Tibial nerve (tissue), 4 donors: ENCODE data around the gene NHLRC2. TPM values are rescaled to one million over a fixed set of nuclear protein-coding genes. Genes with fewer than 3 reads are reported as not detected.

Experiments used
- DNase-seq, 2 donors: peaks; one replicate each; pipeline ENCODE4 v3.0.0-alpha.2; 2019; ENCODE audit warnings: low spot score in 2 of 2
- H3K27ac ChIP-seq, 4 donors: fragments of 200-600 bp; sonication (generic) in 3 of 4; one replicate each; pipeline ENCODE4 v1.5.1; 2017 to 2019; ENCODE audit warnings: mild to moderate bottlenecking in 1 of 4
- H3K27me3 ChIP-seq, 2 donors: fragments of 200-600 bp; sonication (generic) in 1 of 2; one replicate each; pipeline versions ENCODE4 v1.5.1 to v1.6.0; 2017 to 2019
- H3K36me3 ChIP-seq, 3 donors: fragments of 200-600 bp; sonication (generic); one replicate each; pipeline ENCODE4 v1.5.1; 2018 to 2019
- H3K4me1 ChIP-seq, 4 donors: fragments of 200-600 bp; sonication (generic) in 3 of 4; one replicate each; pipeline ENCODE4 v1.5.1; 2017 to 2019
- H3K4me3 ChIP-seq, 4 donors: fragments of 200-600 bp; sonication (generic) in 3 of 4; one replicate each; pipeline ENCODE4 v1.5.1; 2017 to 2019; ENCODE audit warnings: mild to moderate bottlenecking in 1 of 4, moderate library complexity in 1 of 4
- H3K9me3 ChIP-seq, 4 donors: fragments of 200-600 bp; sonication (generic) in 3 of 4; one replicate each; pipeline ENCODE4 v1.5.1; 2017 to 2019
- EP300 ChIP-seq, 2 donors: sonication (generic); formaldehyde crosslinking; IDR thresholded peaks; one replicate each; pipeline ENCODE4 v1.6.1; 2017; ENCODE audit warnings: antibody characterized with exemption in 2 of 2, mild to moderate bottlenecking in 1 of 2
- POLR2A ChIP-seq, 2 donors: fragments of 450-650 bp; IDR thresholded peaks; one replicate each; pipeline ENCODE4 v1.6.1; 2017; ENCODE audit warnings: antibody characterized with exemption in 2 of 2, mild to moderate bottlenecking in 2 of 2, moderate library complexity in 2 of 2
- WGBS, 2 donors: methylation state at CpG; one replicate each; pipeline ENCODE4 v1.1.5; 2018; 5-methylcytosine and 5-hydroxymethylcytosine counted together
- small RNA-seq: library from RNA; depleted of rRNA; stranded (forward); fragments of <200 nt; gene quantifications from one replicate; pipeline ENCODE3, GENCODE V24; 2016
- total RNA-seq, 4 donors: library from RNA; depleted of rRNA; stranded (reverse); fragments of >200 nt; gene quantifications; one replicate each; pipeline ENCODE4 v1.1.0, GENCODE V29; 2016
- TF ChIP-seq, protein P1 (sequence below), 5 experiments: fragments of 200-600 bp in 3 of 5; fragments of 450-650 bp in 2 of 5; sonication (generic) in 3 of 5; IDR thresholded peaks; one replicate each; pipeline ENCODE4 v1.5.1; 2016 to 2019; ENCODE audit warnings: antibody characterized with exemption in 5 of 5, mild to moderate bottlenecking in 3 of 5, moderate library complexity in 2 of 5

Gene NHLRC2
- total RNA-seq, 4 donors from 2014 or later, result 42.9 to 100 (median 50.6) TPM

- TF ChIP-seq EP300 (IDR thresholded peaks at IDR 0.05) (no peak), POLR2A (IDR thresholded peaks at IDR 0.05) (no peak)
- TF ChIP-seq, protein P1, sequence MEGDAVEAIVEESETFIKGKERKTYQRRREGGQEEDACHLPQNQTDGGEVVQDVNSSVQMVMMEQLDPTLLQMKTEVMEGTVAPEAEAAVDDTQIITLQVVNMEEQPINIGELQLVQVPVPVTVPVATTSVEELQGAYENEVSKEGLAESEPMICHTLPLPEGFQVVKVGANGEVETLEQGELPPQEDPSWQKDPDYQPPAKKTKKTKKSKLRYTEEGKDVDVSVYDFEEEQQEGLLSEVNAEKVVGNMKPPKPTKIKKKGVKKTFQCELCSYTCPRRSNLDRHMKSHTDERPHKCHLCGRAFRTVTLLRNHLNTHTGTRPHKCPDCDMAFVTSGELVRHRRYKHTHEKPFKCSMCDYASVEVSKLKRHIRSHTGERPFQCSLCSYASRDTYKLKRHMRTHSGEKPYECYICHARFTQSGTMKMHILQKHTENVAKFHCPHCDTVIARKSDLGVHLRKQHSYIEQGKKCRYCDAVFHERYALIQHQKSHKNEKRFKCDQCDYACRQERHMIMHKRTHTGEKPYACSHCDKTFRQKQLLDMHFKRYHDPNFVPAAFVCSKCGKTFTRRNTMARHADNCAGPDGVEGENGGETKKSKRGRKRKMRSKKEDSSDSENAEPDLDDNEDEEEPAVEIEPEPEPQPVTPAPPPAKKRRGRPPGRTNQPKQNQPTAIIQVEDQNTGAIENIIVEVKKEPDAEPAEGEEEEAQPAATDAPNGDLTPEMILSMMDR (IDR thresholded peaks at IDR 0.05), result no peak
- 65 to 66% methylated on average over 11 of the region's 11 CpGs for WGBS, 2 donors
- Histone ChIP-seq H3K4me1 (peaks cover 0 to 35% (median 17%) of the 10 kb centered on the region in 4 donors), H3K9me3 (no peaks in the 10 kb centered on the region), H3K36me3 (no peaks in the 10 kb centered on the region), H3K27ac (peak overlapping the region in 1 of 4 donors; percentile 63), H3K27me3 (no peaks in the 10 kb centered on the region), H3K4me3 (no peak overlapping the region)
- DNase-seq, result no peak
Observed at GRCh38 chr10:113960617-113961181, 106.2 kb downstream of the NHLRC2 start.

DNA sequence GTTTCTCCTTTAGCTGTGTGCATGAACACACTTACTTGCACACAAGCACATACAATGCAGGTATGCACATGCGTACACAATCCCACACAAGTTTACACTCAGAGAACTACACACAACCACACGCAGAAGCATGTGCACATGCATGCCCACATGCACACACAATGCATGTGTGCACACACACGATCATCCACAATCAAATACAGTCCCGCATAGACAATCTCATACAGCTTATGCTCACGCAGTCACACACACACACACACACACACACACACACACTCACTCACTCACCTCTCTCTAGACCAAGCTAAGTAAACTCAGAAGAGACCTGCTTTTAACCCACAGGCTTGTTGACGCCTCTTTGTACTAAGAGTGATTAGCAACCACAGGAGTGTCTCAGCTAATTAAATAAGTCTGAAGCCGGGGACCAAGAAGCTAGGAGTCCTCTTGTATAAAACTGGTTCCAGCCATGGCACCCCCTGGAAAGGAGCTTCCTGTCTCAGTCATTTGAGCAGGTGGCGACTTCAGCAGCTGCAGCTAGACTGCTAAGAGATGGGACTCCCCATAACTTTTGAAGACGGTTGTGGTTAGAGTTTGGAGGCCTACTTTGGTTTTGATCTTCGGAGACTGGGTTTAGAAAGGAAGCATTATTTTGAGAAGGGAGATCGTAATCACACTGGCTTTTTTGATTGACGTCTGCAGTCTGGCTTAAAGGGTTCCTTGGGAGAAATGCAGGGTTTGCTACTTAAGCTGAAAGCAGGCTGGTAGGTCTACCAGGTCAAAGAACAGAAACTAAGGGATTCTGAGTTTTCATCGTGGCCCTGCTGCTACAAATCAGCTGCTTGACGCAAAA, 106.9 kb downstream of the NHLRC2 start:
- H3K36me3 ChIP-seq, result no peaks in the 10 kb centered on the region
- TF ChIP-seq EP300 (IDR thresholded peaks at IDR 0.05) (no peak), POLR2A (IDR thresholded peaks at IDR 0.05) (no peak)
- TF ChIP-seq, protein P1 (IDR thresholded peaks at IDR 0.05), result no peak
- H3K4me3 ChIP-seq, result no peak overlapping the region
- no peak overlapping the region for H3K27ac ChIP-seq
- no peak for DNase-seq
- H3K4me1 ChIP-seq, result peaks cover 0 to 35% (median 17%) of the 10 kb centered on the region in 4 donors
- H3K9me3 ChIP-seq, result no peaks in the 10 kb centered on the region
- no peaks in the 10 kb centered on the region for H3K27me3 ChIP-seq
- 78 to 86% methylated on average over 14 of the region's 14 CpGs for WGBS, 2 donors

DNA sequence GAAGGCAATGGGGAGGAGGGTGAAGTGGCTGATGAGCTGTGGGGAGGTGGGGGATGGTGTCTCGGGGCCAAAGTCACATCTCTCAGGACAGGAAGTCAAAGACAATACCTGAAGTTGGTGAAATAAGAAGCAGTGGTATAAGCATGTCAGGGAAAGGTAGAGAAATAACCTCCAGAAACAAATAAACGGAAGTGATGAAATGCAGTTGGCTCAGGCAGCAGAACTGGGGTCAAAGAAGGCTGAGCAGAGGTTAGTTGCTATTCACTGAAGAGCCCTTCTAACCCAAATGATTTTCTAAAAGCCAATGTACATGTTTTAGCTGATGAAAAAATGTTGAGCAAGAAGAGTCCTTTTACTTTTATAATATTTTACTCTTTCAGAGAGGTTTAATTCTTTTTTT, 110.6 kb downstream of the NHLRC2 start:
- Histone ChIP-seq H3K4me3 (no peak overlapping the region), H3K27ac (no peak overlapping the region), H3K27me3 (no peaks in the 10 kb centered on the region), H3K4me1 (peaks cover 0 to 6% (median 0%) of the 10 kb centered on the region in 4 donors), H3K9me3 (no peaks in the 10 kb centered on the region), H3K36me3 (no peaks in the 10 kb centered on the region)
- no peak for DNase-seq
- TF ChIP-seq EP300 (IDR thresholded peaks at IDR 0.05), result no peak
- TF ChIP-seq, protein P1 (IDR thresholded peaks at IDR 0.05), result no peak
- no peak for TF ChIP-seq POLR2A (IDR thresholded peaks at IDR 0.05)
- WGBS, 2 donors, result 52 to 55% methylated on average over 2 of the region's 2 CpGs

GRCh38 chr10:113965683-113966082, 111.2 kb downstream of the NHLRC2 start:
- TF ChIP-seq EP300 (IDR thresholded peaks at IDR 0.05) (peak in 1 of 2 donors; percentile 46), POLR2A (IDR thresholded peaks at IDR 0.05) (no peak)
- H3K4me1 ChIP-seq, result peaks cover 0 to 6% (median 0%) of the 10 kb centered on the region in 4 donors
- no peak overlapping the region for H3K27ac ChIP-seq
- H3K9me3 ChIP-seq, result no peaks in the 10 kb centered on the region
- no peak for DNase-seq
- no peaks in the 10 kb centered on the region for H3K36me3 ChIP-seq
- no peak overlapping the region for H3K4me3 ChIP-seq
- 79 to 85% methylated on average over 5 of the region's 5 CpGs for WGBS, 2 donors
- no peaks in the 10 kb centered on the region for H3K27me3 ChIP-seq

Small RNA genes within 50 kb of the gene (small RNA-seq; reads per million reads assigned to genes)
- not detected for gene RF00560

Other genes starting within 250 kb of the NHLRC2 start
- under 1 TPM in 1 of 4 donors, not detected in 3; under 0.01 TPM for gene NRAP, start 190.6 kb upstream of the NHLRC2 start, total RNA-seq
- 10 to 100 TPM; 12.9 to 18.4 (median 16.8) TPM for gene CASP7, start 174.7 kb upstream of the NHLRC2 start, total RNA-seq
- not detected for gene PLEKHS1, start 103.0 kb upstream of the NHLRC2 start, total RNA-seq
- gene DCLRE1A, start 579 bp upstream of the NHLRC2 start, total RNA-seq, result 1 to 10 TPM; 3.6 to 4.9 (median 4.5) TPM
- gene ADRB1, start 189.2 kb downstream of the NHLRC2 start, total RNA-seq, result 1 to 10 TPM in 2 of 4 donors, under 1 TPM in 2; 0.30 to 1.4 (median 1.1) TPM